GM12878 (cell line): ENCODE data around the gene OR2AT4.

ENCODE experiments used
- BCL3 ChIP-seq: IDR thresholded peaks from 2 replicates; pipeline ENCODE4 v1.6.1; 2011; ENCODE audit warnings: borderline replicate concordance, low read depth, mild to moderate bottlenecking, moderate library complexity, low read length; ENCODE audit not compliant: insufficient read depth, poor library complexity, severe bottlenecking
- CHD4 ChIP-seq: fragments of 200-600 bp; sonication (generic); IDR thresholded peaks from 2 replicates; pipeline ENCODE4 v1.6.1; 2016; ENCODE audit warnings: mild to moderate bottlenecking
- EZH2 ChIP-seq: IDR thresholded peaks from 2 replicates; pipeline ENCODE4 v1.6.1; 2012; ENCODE audit warnings: low read depth, mild to moderate bottlenecking, control low read depth, inconsistent platforms, low read length, borderline replicate concordance; ENCODE audit not compliant: control insufficient read depth
- LARP7 ChIP-seq: fragments of 450-650 bp; IDR thresholded peaks from 2 replicates; pipeline ENCODE4 v1.6.1; 2017; ENCODE audit warnings: mild to moderate bottlenecking
- TF ChIP-seq, protein P1 (sequence below), 3 experiments: IDR thresholded peaks in 2 of 3; conservative IDR thresholded peaks in 1 of 3; 2 replicates each; pipeline ENCODE4 v1.5.1; 2011; ENCODE audit warnings: low read depth in 3 of 3, low read length in 3 of 3, mild to moderate bottlenecking in 3 of 3, control low read depth in 2 of 3, moderate library complexity in 2 of 3, inconsistent platforms in 1 of 3, mixed read lengths in 1 of 3; ENCODE audit not compliant: control insufficient read depth in 2 of 3, insufficient read depth in 1 of 3; ENCODE audit errors: extremely low read depth in 1 of 3

GRCh38 chr11:75069473-75069872, 27.2 kb downstream of the OR2AT4 start:
- no peak for TF ChIP-seq LARP7
- no peak for TF ChIP-seq EZH2
- no peak for TF ChIP-seq BCL3
- no peak for TF ChIP-seq CHD4
- TF ChIP-seq, protein P1, sequence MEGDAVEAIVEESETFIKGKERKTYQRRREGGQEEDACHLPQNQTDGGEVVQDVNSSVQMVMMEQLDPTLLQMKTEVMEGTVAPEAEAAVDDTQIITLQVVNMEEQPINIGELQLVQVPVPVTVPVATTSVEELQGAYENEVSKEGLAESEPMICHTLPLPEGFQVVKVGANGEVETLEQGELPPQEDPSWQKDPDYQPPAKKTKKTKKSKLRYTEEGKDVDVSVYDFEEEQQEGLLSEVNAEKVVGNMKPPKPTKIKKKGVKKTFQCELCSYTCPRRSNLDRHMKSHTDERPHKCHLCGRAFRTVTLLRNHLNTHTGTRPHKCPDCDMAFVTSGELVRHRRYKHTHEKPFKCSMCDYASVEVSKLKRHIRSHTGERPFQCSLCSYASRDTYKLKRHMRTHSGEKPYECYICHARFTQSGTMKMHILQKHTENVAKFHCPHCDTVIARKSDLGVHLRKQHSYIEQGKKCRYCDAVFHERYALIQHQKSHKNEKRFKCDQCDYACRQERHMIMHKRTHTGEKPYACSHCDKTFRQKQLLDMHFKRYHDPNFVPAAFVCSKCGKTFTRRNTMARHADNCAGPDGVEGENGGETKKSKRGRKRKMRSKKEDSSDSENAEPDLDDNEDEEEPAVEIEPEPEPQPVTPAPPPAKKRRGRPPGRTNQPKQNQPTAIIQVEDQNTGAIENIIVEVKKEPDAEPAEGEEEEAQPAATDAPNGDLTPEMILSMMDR (IDR thresholded peaks at IDR 0.05 in 2 of 3, conservative IDR thresholded peaks at IDR 0.05 in 1 of 3; ENCODE audit: control insufficient read depth in 2 of 3, extremely low read depth in 1 of 3, insufficient read depth in 1 of 3, low read depth in 3 of 3, low read length in 3 of 3): no peak
